HG02759 (cell line): Measurements from ENCODE around the gene TAS1R3.
"Not testable (repeated sequence)": the region's sequence is repeated elsewhere in the genome, so short reads cannot be mapped to it uniquely, and the experiment has no call there.

Experiments used
- ATAC-seq: cut with Tn5 transposase; IDR thresholded peaks from one replicate; pipeline ENCODE4 v1.9.1; 2021; ENCODE audit warnings: mild to moderate bottlenecking, moderate library complexity; ENCODE audit not compliant: unreplicated experiment

TAS1R3 gene

DNA sequence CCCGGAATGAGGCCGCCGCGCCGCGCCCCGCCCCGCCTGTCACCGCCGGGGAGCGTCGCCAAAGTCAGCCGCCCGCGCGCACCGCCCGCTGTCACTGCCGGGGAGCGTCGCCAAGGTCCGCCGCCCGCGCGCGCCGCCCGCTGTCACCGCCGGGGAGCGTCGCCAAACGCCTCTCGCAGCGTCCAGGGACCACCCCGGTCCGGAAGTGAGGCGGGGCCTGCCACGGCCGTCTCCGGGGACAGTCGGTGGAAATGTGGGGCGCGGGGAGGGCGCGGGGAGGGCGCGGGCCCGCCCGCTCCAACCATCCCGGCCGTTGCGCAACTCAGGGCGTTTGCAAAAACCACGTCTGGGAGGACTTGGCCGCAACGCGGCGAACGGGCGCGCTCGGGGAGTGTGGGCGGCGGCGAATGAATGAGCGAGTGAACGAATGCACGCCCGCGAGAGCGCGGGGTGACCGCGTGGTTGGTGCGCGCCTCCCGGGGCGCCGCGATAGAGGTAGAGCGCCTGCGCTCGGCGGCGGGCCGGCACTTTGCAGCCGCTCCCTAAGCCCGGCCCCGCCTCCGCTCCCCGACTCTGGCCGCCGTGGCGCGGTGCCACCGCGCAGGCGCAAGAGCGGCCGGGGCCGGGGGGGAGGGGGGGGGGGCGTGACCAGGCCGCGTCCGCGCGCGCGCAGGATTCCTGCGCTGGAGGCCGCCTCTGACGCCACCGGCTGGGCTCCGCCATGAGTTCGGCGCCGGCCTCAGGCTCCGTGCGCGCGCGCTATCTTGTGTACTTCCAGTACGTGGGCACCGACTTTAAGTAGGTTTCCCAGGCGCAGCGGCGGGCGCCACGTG, 22.9 kb upstream of the TAS1R3 start, which contains the start of the genes ACAP3 and PUSL1:
ACAP3 (minus strand) TSS at position 8 of the 833 bp plus-strand sequence. CDS start 115 bp downstream, outside the sequence.
PUSL1 (plus strand) TSS at position 675 of the 833 bp plus-strand sequence; CDS start at position 722, 47 bp downstream.
- ATAC-seq = peak; percentile 69

GRCh38 chr1:1308756-1309250, 22.3 kb upstream of the TAS1R3 start:
- peak; percentile 2 for ATAC-seq

DNA sequence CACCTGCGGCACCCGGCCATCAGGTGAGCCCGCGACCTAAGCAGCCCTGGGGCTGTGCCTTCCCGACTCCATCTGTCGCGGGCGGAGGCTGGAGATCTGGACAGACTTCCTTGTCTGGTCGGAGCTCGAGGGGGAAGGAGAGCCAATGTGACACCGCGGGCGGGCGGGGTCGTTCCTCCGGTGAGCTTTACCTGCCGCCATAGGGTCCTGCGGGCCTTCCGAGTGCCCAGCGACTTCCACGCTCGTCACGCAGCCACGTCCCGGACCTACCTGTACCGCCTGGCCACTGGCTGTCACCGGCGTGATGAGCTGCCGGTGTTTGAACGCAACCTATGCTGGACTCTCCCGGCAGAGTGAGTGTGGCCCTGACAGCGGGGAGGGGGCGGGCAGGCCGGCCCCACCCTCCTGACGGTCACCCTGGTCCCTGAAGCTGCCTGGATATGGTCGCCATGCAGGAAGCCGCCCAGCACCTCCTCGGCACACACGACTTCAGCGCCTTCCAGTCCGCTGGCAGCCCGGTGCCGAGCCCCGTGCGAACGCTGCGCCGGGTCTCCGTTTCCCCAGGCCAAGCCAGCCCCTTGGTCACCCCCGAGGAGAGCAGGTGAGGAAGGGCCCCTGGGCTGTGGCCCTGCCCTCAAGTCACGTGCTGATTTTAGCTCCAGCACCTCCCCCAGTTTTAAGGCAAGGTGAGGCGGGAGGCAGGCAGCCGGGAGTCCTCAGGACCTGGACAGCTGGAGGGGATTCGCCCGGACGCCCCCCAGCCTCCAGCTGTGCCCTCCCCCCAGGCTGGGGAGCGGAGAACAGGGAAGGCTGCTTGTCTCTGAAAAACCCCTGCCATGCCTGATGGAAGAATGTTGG, 21.6 kb upstream of the TAS1R3 start:
- no peak for ATAC-seq

GRCh38 chr1:1310109-1310385, 21.0 kb upstream of the TAS1R3 start:
- no peak for ATAC-seq

- ATAC-seq = no peak
Measured at GRCh38 chr1:1310476-1311053, 20.5 kb upstream of the TAS1R3 start.

- no peak for ATAC-seq
Measured at GRCh38 chr1:1311107-1312104, 19.7 kb upstream of the TAS1R3 start.

- ATAC-seq = no peak
Measured at GRCh38 chr1:1312450-1313314, 18.4 kb upstream of the TAS1R3 start.

GRCh38 chr1:1313500-1314236, 17.4 kb upstream of the TAS1R3 start:
- ATAC-seq = no peak

- no peak for ATAC-seq
Measured at GRCh38 chr1:1314237-1314586, 16.9 kb upstream of the TAS1R3 start.

DNA sequence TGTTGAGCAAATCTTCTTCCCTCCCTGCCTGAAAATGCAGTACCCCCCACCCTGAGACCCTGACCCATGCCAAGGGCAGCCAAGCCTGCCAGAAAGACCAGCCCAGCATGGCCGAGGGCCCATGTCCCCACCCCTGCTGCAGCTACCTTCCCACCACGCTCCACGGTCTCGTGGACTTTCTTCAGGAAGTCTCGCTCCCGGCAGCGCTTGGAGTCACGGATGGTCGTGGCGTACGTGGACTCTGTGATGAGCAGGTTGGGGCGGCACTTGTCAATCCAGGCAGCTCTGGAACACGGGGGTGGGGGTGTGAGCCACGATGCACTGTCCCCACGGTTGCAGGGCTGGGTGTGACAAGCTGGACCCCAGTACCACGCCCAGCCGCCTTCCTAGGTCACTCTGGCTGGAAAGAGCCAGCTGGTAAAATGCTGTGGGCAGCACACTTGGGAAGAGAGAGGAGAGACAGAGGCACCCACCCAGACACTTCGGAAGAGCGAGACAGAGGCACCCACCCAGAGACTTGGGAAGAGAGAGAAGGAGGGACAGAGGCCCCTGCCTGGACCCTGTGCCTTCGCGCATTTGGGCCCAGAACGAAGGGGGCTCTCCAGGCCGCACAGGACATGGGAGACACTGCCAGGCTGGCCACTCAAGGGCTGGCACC, 16.3 kb upstream of the TAS1R3 start:
- no peak for ATAC-seq

DNA sequence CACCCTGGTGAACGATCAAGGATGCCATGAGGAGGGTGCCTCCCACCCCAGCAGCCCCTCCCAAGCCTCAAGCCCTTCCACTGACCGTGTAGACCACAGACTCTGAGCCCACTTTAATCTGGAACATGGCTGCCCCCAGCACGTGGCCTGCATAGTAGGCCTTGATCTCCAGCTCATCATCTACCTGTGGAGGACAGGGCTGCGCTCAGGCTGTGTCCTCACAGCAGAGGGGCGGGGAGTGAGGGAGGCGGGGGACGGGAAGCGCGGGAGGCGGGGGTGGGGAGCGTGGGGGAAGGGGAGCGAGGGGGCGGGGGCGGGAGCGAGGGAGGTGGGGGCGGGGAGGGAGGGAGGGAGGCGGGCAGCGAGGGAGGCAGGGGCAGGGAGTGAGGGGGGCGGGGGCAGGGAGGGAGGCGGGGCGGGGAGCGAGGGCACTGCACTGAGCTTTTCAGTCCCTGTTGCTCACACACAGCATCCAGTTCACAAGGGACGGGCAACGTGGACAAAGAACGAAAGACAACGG, 15.6 kb upstream of the TAS1R3 start:
- no peak for ATAC-seq

DNA sequence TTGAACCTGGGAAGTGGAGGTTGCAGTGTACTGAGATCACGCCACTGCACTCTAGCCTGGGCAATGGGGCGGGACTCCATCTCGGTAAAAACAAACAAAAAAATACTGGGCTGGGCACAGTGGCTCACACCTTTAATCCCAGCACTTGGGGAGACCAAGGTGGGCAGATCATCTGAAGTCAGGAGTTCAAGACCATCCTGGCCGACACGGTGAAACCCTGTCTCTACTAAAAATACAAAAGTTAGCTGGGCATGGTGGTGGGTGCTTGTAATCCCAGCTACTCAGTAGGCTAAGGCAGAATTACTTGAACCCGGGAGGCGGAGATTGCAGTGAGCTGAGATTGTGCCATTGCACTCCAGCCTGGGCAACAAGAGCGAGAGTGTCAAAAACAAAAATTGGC, 14.9 kb upstream of the TAS1R3 start:
- ATAC-seq = not testable (repeated sequence)

DNA sequence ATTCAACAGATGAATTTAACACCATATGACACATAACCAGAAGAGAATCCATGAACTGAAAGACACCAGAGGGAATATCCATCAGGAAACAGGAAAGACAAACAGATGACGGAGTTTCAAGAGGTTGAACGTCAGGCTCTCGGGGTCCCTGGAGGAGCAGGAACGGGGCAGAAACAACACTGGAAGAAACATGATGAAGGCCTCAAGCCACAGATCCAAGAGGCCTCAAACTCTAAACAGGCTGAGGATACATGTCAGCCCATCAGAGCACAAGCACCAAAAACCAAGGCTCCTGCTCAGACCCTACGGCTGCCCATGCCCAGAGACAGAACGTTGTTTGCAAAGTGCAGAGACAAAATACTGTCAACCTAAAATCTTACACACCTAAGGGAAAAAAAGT, 13.7 kb upstream of the TAS1R3 start:
- ATAC-seq = no peak

DNA sequence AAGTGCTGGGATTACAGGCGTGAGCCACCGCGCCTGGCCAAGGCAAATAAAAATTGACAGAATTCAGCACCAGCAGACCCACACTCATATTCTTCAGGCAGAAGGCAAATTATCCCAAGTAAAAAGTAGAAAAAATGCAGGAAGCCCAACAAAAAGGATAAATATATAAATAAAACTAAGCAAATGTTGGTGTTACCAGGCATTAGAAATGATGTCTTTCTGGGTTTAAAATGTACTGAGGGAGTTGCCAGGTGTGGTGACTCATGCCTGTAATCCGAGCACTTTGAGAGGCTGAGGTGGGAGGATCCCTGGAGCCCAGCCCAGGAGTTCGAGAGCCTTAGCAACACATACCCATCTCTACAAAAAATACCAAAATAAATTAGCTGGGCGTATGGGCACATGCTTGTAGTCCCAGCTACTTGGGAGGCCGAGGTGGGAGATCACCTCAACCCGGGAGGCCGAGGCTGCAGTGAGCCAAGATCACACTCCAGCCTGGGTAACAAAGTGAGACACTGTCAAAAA, 12.9 kb upstream of the TAS1R3 start:
- no peak for ATAC-seq

GRCh38 chr1:1318777-1319645, 12.1 kb upstream of the TAS1R3 start:
- ATAC-seq = no peak

DNA sequence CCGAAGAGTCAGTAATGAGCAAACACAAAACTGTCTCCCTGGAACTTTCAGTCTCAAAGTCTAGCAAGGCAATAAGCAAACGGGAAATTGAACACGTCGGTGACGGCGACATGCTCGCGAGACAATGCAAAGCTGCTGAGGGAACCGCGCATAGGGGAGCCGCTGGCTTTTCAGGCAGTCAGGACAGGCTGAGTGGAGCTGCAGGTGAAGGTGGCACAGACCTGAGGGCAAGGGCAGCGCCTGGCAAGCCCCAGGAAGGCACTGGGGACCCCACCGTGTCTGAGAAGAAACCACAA, 11.5 kb upstream of the TAS1R3 start:
- ATAC-seq = no peak
